DMS79 (cell line): Measurements from ENCODE around the gene PDXDC1.
"Not testable (repeated sequence)": the region's sequence is repeated elsewhere in the genome, so short reads cannot be mapped to it uniquely, and the experiment has no call there.

ENCODE experiments used
- DNase-seq: peaks from one replicate; lab custom pipeline; 2025; lab: John Stamatoyannopoulos, UW

The PDXDC1 gene

GRCh38 chr16:15071916-15072769 is 97.3 kb downstream of the PDXDC1 start:
- DNase-seq = not testable (repeated sequence)

DNA sequence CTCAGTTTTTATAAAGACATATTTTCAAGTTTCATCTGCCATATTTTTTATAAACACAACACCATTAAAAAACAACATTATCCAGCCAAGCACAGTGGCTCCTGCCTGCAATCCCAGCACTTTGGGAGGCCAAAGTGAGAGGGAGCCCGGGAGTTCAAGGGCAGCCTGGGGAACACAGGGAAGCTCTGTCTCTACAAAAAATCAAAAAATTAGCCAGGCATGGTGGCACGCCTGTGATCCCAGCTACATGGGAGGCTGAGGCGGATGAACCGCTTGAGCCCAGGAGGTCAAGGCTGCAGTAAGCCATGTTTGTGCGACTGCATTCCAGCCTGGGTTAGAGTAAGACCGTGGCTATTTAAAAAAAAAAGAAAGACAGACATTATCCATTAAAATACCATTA is 98.3 kb downstream of the PDXDC1 start:
- DNase-seq = no peak

GRCh38 chr16:15076161-15076560 is 101.3 kb downstream of the PDXDC1 start:
- not testable (repeated sequence) for DNase-seq

- DNase-seq = not testable (repeated sequence)
These were observed 106.1 kb downstream of the PDXDC1 start for GRCh38 chr16:15080883-15081282.

GRCh38 chr16:15082788-15083187 is 108.0 kb downstream of the PDXDC1 start:
- DNase-seq = not testable (repeated sequence)

GRCh38 chr16:15090663-15091269 is 115.9 kb downstream of the PDXDC1 start:
- DNase-seq = not testable (repeated sequence)

GRCh38 chr16:15093571-15093954 is 118.7 kb downstream of the PDXDC1 start:
- not testable (repeated sequence) for DNase-seq

GRCh38 chr16:15093955-15094827 is 119.4 kb downstream of the PDXDC1 start, which contains the start of gene RRN3:
RRN3 (minus strand) TSS chr16:15094272; CDS start chr16:15094233, 39 bp downstream.
- peak; percentile 88 for DNase-seq

- DNase-seq = not testable (repeated sequence)
These were observed 121.8 kb downstream of the PDXDC1 start for GRCh38 chr16:15096583-15096972.

DNA sequence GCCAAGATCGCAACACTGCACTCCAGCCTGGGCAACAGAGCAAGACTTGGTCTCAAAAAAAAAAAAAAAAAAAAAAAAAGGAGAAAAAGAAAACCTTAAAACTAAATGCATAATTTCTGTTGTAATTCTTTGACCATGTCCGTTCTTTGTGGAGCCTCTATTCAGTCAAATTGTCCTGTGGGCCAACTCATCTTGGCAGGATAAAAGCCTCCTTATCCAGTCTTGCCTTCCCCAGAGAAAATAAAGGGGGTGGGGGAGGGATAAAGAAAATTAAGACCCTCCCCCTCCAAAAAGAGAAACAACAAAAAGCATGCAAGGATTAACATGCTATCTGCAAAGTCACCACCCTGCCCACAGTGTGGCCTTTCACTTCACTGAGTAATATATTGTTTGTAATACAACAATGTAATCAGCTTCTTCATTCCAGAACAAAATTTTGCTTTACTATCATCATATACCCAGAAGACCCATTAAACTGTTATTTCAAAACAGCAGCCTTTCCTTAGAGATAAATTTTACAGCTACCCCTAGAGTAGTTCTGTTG is 124.6 kb downstream of the PDXDC1 start:
- DNase-seq = not testable (repeated sequence)

- DNase-seq = not testable (repeated sequence)
These were observed 125.7 kb downstream of the PDXDC1 start for GRCh38 chr16:15100372-15100987.

GRCh38 chr16:15127641-15128425 is 153.0 kb downstream of the PDXDC1 start:
- DNase-seq = not testable (repeated sequence)

DNA sequence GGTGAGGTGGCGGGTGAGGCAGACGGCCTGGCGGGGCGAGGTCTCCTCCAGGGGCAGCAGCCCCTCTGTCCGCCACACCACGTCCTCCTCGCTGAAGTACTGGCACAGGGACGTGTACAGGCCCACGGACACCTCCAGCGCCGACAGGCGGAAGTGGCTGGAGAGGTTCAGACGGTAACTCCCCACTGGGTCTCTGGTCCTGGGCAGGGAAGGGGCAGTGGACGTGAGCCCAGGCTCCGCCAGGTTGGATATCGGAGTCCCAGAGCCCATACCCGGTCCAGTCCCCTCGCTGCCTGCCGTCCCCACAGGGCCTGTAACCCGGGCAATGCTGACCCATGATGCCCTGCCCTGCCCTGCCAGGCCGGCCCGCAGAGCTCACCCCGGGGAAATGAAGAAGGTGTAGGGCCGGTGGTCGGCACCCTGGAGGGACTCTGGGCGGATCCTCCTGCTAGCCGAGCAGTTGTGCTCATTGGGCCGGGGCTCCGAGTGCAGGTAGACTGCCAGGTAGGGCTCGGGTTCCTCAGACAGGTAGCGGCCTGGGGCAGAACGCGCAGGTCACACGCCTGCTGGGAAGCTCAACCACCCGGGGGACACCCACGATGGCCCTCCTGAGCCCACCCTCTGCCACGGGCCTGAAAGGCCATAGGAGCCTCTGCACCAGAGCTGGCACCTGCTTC is 155.6 kb downstream of the PDXDC1 start:
- not testable (repeated sequence) for DNase-seq

DNA sequence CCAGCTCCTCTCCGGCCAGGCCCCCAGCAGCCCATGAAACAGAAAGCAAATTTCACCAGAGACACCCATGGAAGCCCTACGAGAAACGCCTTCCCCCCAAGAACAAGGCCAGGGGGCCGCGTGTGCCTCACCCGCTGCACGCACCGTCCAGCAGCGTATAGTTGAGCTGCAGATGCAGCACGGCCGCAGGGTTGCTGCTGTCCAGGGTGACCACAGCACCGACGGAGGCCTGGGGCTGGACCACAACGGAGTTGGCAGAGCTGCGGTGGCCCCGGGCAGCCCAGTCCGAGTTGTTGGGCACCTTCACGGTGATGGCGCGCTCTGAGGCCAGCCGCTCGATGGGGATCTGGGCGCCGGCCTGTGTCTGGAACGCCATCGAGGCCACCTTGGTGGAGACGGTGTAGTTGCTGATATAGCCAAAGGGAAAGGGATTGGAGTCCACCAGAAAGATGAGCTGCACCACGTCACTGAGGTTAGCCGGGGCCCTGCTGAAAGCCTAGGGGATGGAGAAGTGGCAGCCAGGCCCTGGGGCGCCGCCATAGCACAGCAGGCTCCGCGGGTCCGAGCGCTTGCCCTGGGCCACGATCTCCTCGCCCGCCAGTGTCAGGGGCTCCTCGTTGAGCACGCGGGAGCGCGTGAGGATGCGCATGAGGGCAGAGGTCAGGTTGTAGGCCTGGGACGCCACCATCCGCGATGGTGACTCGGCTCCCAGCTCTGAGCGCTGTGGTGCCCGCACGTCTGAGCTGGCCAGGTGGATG is 156.3 kb downstream of the PDXDC1 start:
- not testable (repeated sequence) for DNase-seq

DNA sequence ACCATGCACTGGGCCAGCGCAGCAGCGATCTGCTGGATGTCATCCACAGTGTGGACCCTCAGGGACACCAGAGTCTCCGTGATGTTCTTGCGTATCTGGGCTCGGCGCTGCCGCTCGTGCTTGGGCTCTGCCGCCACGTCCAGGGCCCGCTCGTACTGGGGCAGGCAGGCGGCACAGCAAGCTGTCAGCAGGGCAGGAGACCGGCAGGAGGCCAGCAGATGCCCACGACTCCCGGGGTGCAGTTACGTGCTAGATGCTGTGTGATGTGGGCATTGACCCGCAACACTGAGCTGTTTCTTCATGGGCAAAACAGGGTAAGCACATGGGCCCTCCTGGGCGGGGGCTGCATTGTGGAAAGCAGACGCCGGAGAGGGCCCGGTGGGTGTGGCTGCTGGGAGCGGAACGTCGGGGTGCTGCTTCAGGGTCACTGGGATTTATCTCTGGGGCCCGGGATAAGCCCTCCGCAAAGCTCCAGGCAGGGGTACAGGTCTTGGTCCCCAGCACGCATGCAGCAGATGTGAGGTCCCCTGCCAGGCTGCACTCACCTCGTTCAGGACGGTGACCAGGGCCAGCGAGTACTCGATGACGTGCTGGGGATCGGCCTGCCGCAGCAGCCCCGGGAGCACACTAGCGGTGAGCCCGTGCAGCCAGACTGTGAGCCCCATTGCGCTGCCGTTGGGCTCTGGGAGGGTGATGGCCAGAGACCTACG is 158.0 kb downstream of the PDXDC1 start:
- not testable (repeated sequence) for DNase-seq

DNA sequence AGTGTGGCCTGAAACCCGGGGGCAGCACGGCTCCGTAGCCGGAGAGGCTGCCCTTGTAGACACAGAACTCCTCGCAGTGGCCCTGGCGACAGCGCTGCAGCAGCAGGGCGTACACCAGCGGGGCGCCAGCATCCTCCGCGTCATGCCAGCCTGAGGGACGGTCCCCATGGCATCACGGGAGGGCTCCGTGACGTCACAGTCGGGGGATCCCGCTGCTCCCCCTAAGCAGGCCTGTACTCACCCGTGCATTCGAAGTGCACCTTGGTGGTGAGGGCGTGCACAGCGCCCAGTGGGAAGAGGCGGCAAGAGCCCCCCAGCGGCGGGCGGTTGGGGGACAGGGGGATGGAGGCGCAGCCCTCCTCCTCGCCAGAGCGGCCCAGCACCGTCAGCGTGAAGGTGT is 158.7 kb downstream of the PDXDC1 start:
- not testable (repeated sequence) for DNase-seq

- DNase-seq = not testable (repeated sequence)
These were observed 160.1 kb downstream of the PDXDC1 start for GRCh38 chr16:15134752-15135482.
